ENCODE results near the gene TFPT. TPM values are rescaled to one million over a fixed set of nuclear protein-coding genes. Genes with fewer than 3 reads are reported as not detected.

Gene TFPT, protein sequence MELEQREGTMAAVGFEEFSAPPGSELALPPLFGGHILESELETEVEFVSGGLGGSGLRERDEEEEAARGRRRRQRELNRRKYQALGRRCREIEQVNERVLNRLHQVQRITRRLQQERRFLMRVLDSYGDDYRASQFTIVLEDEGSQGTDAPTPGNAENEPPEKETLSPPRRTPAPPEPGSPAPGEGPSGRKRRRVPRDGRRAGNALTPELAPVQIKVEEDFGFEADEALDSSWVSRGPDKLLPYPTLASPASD
- 10 to 100 TPM; 20.1 to 26.4 (median 20.6) TPM for polyA plus RNA-seq

DNA sequence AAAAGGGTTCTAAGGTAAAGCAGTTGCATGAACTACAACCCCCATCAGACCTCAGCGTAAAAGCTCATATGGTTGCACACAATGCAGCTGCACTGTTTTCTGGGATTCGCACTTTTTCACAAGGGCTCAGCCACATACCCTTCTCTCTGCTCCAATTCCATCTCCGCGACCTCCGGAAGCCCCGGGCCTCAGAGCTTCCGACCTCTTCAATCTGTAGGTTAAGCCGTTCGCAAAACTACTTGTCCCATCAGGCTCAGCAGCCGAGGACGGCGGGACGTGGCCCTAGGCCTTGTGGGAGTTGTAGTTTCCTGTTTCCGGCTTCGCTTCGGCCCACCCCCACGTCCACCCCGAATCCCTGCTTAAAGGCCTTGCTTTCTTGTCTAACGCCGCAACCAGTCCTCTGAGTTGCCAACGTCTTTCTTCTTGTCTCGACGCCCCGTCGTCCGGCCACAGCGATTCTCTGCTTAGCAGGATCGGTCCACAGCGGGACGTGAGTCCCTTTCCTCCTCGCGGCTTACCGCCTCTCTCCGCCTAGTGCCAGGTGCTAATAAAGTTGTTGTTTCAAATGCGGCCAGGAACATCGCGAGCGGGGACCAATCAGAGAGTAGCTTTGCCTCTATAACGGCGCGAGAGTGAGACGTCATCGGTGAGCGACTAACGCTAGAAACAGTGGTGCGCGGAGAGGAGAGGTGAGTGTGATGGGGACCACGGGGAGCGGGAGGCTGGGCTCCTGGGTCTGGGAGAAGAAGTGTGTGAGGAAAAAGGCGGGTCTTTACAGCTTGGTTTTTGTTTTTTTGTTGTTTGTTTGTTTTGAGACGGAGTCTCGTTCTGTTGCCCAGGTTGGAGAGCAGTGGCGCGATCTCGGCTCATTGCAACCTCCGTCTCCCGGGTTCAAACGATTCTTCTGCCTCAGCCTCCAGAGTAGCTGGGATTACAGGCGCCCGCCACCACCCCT is at the start of gene TFPT, which contains the start of gene PRPF31:
Gene TFPT (minus strand): TSS at position 549 of the 955 bp plus-strand sequence. CDS start 388 bp downstream, at position 161.
Gene PRPF31 (plus strand): TSS at position 646 of the 955 bp plus-strand sequence. CDS start 2,525 bp downstream, outside the sequence.
- Mint-ChIP-seq H3K36me3 (peaks cover 7 to 15% (median 8%) of the 10 kb centered on the region in 3 donors), H3K27ac (peak within 1 kb of the TSS; percentile 90 to 98 (median 91)), H3K4me3 (peak within 1 kb of the TSS; percentile 88 to 98 (median 93)), H3K4me1 (peaks cover 31 to 32% of the 10 kb centered on the region in 2 donors), H3K27me3 (ENCODE audit: low read depth in 3 of 3) (peaks cover 5 to 10% (median 8%) of the 10 kb centered on the region in 3 donors), H3K9me3 (no peaks in the 10 kb centered on the region)
- DNase-seq = peak; percentile 96 to 97 (median 96)

DNA sequence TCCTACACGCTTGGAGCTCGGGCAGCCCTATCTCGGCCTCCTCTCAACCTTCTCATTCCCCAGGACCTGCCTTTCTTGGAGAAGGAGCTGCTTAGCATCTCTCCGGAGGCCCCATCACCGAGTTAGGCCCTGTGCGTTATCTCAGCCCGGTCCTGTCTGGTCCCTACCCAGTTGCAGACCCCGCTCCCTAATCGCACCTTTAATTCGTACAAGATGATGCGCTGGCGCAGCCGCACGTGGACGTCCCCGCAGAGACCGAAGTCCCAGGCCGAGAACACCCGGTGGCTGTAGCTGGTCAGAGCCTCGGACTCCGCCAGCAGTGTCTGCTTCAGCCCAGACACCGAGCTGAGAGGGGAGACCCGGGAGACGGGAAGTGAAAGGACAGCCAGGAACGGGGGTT is 49.8 kb upstream of the TFPT start:
- no peaks in the 10 kb centered on the region for H3K9me3 Mint-ChIP-seq
- H3K4me1 Mint-ChIP-seq = peaks cover 42% of the 10 kb centered on the region in 2 donors

DNA sequence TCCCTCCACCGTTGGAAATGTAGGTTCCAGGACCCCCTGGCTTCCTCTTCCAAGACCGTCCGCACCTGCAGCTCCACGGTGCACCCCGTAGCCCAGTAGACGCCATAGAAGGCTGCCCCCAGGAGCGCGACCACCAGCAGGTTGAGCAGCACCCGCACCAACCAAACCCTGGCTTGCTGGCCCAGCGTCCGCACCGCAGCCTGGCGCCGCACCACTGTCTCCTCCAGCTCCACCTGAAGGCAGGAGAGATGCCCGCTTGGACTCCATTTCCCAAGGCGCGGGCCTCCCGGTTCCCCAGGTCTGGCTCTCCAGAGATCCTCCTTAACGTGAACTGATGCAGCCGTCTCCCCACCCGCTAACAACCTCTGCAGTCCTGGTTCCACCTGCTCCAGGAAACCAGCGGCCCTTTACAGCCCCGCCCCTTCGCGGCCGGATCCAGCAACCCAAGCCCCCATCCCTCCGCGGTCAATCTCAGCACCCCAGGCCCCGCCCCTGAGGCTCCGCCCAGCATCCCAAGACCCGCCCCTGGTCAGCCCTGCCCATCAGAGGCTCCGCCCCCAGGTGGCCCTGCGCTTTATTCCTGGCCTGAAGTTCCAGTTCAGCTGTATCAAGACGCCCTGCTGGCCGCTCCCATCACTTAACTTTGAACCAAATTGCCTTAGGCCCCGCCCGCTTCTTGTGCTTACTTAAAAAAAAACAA is 49.1 kb upstream of the TFPT start:
- Mint-ChIP-seq H3K9me3 (no peaks in the 10 kb centered on the region), H3K4me1 (peaks cover 49% of the 10 kb centered on the region in 2 donors), H3K4me3 (peak overlapping the region; percentile 71 to 93 (median 91)), H3K27ac (peak overlapping the region; percentile 34 to 89 (median 78)), H3K36me3 (no peaks in the 10 kb centered on the region), H3K27me3 (ENCODE audit: low read depth in 3 of 3) (peaks cover 8 to 13% (median 9%) of the 10 kb centered on the region in 3 donors)
- peak; percentile 68 to 88 (median 84) for DNase-seq

More for the DNA sequence above, 49.8 kb upstream of the TFPT start:
- peaks cover 1 to 7% (median 3%) of the 10 kb centered on the region in 3 donors for H3K27me3 Mint-ChIP-seq (ENCODE audit: low read depth in 3 of 3)
- H3K4me3 Mint-ChIP-seq = peak overlapping the region in 2 of 5 donors; percentile 89 to 91
- no peak for DNase-seq
- peak overlapping the region in 4 of 6 donors; percentile 26 to 51 (median 33) for H3K27ac Mint-ChIP-seq
- H3K36me3 Mint-ChIP-seq = no peaks in the 10 kb centered on the region

DNA sequence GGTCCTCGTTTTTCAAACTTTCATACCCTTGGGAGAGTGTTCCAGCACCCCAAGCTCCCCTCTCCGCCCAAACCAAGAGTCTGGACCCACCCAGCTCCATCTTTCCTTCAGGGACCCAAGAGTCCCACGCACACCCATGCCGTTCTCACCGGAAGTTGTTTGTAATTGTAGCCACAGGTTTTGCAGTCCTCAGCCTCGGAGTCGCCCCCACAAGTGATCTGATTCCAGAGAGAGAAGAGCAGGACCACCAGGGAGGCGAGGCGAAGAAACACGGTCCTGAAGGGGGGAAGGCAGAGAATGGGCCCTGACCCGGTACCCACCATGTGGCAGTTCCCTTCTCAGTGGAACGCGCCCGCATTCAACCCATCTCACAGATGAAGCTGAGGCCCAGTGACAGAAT is 47.4 kb upstream of the TFPT start:
- Mint-ChIP-seq H3K27ac (peak overlapping the region in 5 of 6 donors; percentile 45 to 88 (median 75)), H3K36me3 (no peaks in the 10 kb centered on the region), H3K4me1 (peaks cover 60 to 65% of the 10 kb centered on the region in 2 donors), H3K27me3 (ENCODE audit: low read depth in 3 of 3) (peaks cover 9 to 15% (median 11%) of the 10 kb centered on the region in 3 donors), H3K9me3 (no peaks in the 10 kb centered on the region), H3K4me3 (peak overlapping the region; percentile 87 to 95 (median 89))
- DNase-seq = no peak

DNA sequence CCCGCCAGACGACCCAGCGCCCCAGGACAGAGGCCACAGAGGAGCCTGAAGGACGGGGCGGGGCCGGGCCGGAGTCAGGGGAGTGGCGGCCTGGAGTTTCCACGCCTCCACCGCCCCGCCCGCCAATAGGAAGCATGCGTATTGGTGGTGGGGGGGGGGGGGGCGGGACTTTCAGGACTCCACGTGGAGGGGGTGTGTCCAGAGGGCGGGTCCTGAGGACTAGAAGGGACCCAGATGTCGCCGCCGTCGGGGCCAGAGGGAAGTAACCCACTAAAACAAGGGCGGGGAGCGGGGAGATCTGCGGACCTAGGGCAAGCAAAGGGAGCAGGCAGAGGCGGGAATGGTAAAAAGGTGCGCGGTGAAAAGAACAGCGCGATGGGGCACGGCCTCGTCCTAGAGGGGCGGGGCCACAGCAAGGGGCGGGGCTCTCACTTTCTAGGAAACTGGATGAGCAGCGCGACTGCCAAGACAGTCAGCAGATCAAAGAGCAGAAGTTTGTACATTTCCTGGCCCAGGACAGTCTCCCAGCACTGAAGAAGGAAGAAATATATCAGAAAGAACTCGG is 46.9 kb upstream of the TFPT start:
- Mint-ChIP-seq H3K27ac (peak overlapping the region in 5 of 6 donors; percentile 70 to 85 (median 78)), H3K4me1 (peaks cover 60 to 65% of the 10 kb centered on the region in 2 donors), H3K4me3 (peak overlapping the region; percentile 87 to 95 (median 89)), H3K36me3 (no peaks in the 10 kb centered on the region), H3K9me3 (no peaks in the 10 kb centered on the region), H3K27me3 (ENCODE audit: low read depth in 3 of 3) (peaks cover 9 to 15% (median 11%) of the 10 kb centered on the region in 3 donors)
- peak; percentile 78 to 80 (median 78) for DNase-seq

DNA sequence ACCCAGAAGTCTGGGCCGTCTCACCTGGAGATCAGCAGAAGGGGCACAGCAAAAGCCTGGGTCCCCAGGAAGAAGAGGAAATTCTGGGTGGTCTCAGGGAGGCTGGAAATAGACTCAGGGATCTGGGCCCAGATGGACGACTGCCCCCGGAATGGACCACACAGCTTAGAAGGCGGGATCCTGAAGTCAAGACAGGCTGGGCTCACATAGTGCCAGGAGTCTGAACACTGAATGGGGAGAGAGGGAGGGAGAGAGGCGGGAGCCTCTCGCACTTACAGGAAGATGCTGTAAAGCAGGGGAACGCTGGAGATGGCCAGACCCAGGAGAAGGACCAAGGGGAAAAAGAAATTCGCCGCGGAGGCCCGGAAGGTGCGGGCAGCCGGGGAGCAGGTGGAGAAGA is 45.4 kb upstream of the TFPT start:
- DNase-seq = no peak
- H3K36me3 Mint-ChIP-seq = peaks cover 4 to 9% (median 5%) of the 10 kb centered on the region in 3 donors
- peaks cover 63 to 72% of the 10 kb centered on the region in 2 donors for H3K4me1 Mint-ChIP-seq
- peaks cover 9 to 15% (median 11%) of the 10 kb centered on the region in 3 donors for H3K27me3 Mint-ChIP-seq (ENCODE audit: low read depth in 3 of 3)
- peak overlapping the region; percentile 45 to 100 (median 98) for H3K27ac Mint-ChIP-seq
- H3K9me3 Mint-ChIP-seq = no peaks in the 10 kb centered on the region
- peak overlapping the region; percentile 95 to 100 (median 99) for H3K4me3 Mint-ChIP-seq

DNA sequence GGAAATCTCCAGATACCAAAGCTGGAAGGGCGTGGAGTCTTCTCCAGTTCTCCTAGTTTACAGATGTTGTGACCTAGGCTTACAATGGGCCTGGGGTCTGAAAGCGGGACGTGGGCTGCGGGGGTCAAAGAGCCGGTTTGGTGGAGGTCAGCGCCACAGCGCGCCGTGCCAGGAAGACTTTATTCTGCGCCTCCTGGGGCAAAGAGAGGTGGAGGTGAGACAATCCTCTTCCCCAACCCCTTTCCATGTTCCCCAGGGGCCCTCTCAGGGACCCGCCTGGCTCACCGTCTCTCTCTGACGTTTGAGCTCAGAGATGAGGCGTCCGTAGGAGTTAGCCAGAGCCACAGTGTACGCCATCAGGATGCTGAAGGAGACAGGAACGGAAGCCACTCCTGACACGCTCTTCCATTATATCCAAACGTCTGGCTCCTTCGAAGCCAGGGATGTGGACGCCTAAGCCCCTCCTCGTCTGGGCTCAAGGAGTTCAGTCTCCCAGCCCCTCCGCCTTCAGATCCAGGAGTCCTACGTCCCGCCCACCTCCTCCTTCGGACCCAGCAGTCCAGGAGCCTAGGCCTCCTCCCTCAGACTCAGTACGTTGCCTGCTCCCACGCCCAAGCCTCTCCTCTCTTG is 44.8 kb upstream of the TFPT start:
- H3K9me3 Mint-ChIP-seq = no peaks in the 10 kb centered on the region
- H3K36me3 Mint-ChIP-seq = peaks cover 4 to 10% (median 5%) of the 10 kb centered on the region in 3 donors
- H3K4me3 Mint-ChIP-seq = peak overlapping the region; percentile 95 to 100 (median 99)
- H3K27ac Mint-ChIP-seq = peak overlapping the region; percentile 97 to 100 (median 99)
- peaks cover 63 to 68% of the 10 kb centered on the region in 2 donors for H3K4me1 Mint-ChIP-seq
- H3K27me3 Mint-ChIP-seq (ENCODE audit: low read depth in 3 of 3) = peaks cover 9 to 15% (median 9%) of the 10 kb centered on the region in 3 donors
- DNase-seq = no peak

DNA sequence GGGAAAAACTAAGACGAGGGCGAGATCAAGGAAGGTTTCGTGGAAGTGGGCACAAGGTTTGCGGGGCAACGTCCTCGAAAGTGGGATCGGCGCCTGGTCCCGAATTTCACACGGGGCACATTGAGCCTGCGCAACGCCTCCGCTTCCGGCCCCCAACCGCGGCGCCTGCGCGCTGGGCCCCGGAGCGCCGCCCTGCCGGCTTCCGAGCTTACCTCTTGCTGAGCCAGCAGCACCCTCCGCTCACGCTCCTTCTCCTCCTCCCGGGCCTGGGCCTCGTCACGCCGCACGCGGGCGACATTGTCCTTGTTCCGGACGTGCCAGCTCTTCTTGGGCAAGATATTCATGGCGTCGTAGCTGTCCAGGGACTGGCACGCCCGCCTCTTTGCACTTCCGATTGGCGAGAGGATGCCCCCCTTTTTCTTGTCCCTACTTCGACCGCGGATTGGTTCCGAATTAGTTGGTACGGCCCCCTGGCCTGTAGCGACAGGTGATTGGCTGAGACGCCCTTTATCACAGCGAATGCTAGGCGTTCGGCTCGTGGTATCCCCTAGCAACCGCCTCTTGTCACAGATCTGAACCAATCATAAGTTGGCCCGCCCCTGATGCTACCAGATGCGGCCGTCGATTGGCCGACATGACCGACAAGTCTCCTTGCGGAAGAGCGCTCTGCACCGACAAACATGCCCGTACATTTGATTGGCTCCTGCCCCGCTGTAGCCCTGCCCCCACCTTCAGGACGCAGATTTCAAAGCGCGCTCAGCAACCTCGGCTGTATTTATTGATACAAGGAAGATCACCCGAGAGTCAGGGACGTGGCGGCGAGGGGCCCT is 44.1 kb upstream of the TFPT start, which contains the start of gene LENG1:
Gene LENG1 (minus strand): TSS at position 370 of the 830 bp plus-strand sequence. CDS start 26 bp downstream, at position 344.
- Mint-ChIP-seq H3K4me1 (peaks cover 60 to 62% of the 10 kb centered on the region in 2 donors), H3K9me3 (no peaks in the 10 kb centered on the region), H3K27me3 (ENCODE audit: low read depth in 3 of 3) (peaks cover 9 to 15% (median 9%) of the 10 kb centered on the region in 3 donors), H3K36me3 (peaks cover 4 to 15% (median 10%) of the 10 kb centered on the region in 3 donors), H3K27ac (peak within 1 kb of the TSS; percentile 97 to 100 (median 99)), H3K4me3 (peak within 1 kb of the TSS; percentile 95 to 100 (median 99))
- DNase-seq = peak; percentile 99

DNA sequence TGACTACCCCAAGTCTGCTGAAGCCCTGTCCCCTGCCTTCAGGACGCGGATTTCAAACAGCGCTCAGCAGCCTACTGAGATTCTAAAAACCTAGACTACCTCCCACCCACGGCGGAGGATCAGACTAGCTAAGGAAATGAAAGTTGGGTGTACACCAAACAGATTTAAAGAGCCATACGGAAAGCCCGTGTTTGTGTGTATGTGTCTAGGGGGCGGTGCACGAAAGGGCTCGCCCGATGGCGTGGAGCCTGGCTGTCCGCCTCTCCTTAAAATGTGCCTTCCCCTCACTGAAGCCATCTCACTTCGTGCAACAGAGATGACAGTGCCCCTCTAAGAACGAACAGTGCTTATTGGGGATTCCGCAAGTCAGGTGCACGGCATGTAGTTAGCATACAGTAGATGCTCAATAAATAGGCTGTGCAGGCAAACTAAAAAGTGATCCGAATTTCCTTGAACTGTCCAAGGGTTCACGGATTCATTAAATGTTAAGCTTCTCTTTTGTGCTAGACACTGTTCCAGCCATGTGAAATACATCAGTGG is 43.4 kb upstream of the TFPT start:
- H3K4me3 Mint-ChIP-seq = peak overlapping the region; percentile 95 to 100 (median 99)
- DNase-seq = no peak
- peaks cover 4 to 20% (median 14%) of the 10 kb centered on the region in 3 donors for H3K36me3 Mint-ChIP-seq
- H3K4me1 Mint-ChIP-seq = peaks cover 54 to 61% of the 10 kb centered on the region in 2 donors
- H3K27me3 Mint-ChIP-seq (ENCODE audit: low read depth in 3 of 3) = peaks cover 9 to 15% (median 9%) of the 10 kb centered on the region in 3 donors
- no peaks in the 10 kb centered on the region for H3K9me3 Mint-ChIP-seq
- peak overlapping the region; percentile 97 to 100 (median 99) for H3K27ac Mint-ChIP-seq

DNA sequence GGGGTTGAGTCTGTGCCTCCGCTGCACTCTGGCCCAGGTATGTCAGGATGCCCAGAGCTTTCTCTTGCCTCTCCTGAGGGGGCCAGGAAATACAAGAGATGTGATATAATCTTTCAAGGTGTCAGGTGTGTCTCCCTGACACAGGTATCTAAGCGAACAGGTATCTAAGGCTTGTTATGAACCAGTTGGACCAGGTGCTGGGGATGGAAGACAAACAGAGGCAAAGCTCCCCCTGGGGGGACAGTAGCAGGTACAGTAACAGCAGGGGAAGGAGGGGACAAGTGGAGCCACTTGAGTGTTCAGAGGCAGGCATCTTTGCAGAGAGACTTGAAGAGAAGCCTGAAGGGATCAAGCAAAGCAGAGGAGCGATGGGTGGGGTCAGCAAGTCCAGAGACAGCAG is 41.5 kb upstream of the TFPT start:
- H3K4me3 Mint-ChIP-seq = peak overlapping the region; percentile 31 to 62 (median 60)
- peaks cover 42 to 44% of the 10 kb centered on the region in 2 donors for H3K4me1 Mint-ChIP-seq
- peaks cover 11 to 13% (median 11%) of the 10 kb centered on the region in 3 donors for H3K27me3 Mint-ChIP-seq (ENCODE audit: low read depth in 3 of 3)
- DNase-seq = no peak
- H3K9me3 Mint-ChIP-seq = no peaks in the 10 kb centered on the region
- H3K36me3 Mint-ChIP-seq = peaks cover 4 to 25% (median 14%) of the 10 kb centered on the region in 3 donors
- peak overlapping the region in 4 of 6 donors; percentile 14 to 87 (median 56) for H3K27ac Mint-ChIP-seq

DNA sequence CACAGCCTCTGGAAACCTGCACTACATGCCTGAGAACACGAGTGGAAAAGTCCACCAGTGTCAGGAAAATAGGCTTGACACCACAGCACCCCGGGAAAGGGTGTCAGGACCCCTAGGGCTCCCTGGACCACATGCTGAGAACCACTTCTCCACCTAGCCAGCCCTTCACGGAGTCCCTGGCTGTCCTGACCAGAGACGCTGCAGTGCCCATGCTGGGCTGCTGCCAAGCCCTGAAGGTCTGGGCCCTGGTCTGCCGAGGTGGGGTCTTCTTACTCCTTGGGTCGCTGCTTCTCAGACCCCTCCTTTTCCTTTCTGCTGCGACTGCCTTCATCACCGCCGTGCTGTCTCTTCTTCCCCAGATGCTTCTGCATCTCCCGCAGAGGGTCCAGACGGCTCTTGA is 41.0 kb upstream of the TFPT start:
- peaks cover 11 to 13% (median 11%) of the 10 kb centered on the region in 3 donors for H3K27me3 Mint-ChIP-seq (ENCODE audit: low read depth in 3 of 3)
- peaks cover 4 to 28% (median 14%) of the 10 kb centered on the region in 3 donors for H3K36me3 Mint-ChIP-seq
- DNase-seq = no peak
- H3K27ac Mint-ChIP-seq = peak overlapping the region in 1 of 6 donors; percentile 17
- H3K4me1 Mint-ChIP-seq = peaks cover 38 to 41% of the 10 kb centered on the region in 2 donors
- no peak overlapping the region for H3K4me3 Mint-ChIP-seq
- H3K9me3 Mint-ChIP-seq = no peaks in the 10 kb centered on the region

Measured in immature natural killer cell (primary cell).